ENCODE measurements around the gene NUDT4B.
"Not testable (repeated sequence)": the region's sequence is repeated elsewhere in the genome, so short reads cannot be mapped to it uniquely, and the experiment has no call there.

Gene NUDT4B

DNA sequence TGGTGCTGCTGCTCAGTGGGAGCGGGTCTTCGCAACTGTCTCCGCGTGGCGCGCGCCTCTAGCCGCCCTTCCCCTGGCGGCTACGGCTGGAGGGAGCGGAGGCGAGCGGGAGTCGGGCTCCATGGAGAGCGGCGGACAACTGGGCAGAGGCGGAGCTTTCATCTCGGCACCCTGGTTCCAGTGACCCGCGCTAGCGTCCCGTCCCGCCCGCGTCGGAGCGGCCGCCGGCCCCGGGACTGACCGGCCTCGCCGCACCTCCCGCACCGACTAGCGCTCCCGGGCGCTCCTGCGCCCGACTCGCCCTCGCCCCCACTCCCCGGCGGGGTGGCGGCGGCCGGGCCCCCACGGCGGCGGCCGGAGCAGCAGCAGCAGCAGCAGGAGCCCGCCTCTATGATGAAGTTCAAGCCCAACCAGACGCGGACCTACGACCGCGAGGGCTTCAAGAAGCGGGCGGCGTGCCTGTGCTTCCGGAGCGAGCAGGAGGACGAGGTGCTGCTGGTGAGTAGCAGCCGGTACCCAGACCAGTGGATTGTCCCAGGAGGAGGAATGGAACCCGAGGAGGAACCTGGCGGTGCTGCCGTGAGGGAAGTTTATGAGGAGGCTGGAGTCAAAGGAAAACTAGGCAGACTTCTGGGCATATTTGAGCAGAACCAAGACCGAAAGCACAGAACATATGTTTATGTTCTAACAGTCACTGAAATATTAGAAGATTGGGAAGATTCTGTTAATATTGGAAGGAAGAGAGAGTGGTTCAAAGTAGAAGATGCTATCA lies at the start of gene NUDT4B:
Gene NUDT4B, plus strand, starts transcription at position 212 of the 772 bp plus-strand sequence. Its CDS starts 179 bp downstream, at position 391.
- DNase-seq, result not testable (repeated sequence)

DNA sequence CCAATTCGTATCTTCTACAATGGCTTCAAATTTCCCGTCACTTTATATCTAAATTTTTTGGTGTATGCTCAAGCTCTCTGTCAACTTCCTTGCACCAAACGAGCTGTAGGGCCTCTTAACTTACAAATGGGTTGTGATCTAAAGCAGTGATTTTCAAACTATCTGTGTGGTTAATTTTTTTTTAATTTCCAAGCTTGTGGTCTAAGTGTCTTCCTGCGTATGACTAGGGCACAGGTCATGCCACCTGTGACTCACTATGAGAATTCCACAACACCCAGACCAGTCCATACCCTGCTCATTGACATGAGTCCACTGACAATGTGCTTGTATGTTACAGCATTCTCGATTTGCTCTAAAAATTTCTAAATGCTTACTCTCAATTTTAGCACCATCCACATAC lies 49.2 kb upstream of the NUDT4B start:
- DNase-seq, result not testable (repeated sequence)

DNA sequence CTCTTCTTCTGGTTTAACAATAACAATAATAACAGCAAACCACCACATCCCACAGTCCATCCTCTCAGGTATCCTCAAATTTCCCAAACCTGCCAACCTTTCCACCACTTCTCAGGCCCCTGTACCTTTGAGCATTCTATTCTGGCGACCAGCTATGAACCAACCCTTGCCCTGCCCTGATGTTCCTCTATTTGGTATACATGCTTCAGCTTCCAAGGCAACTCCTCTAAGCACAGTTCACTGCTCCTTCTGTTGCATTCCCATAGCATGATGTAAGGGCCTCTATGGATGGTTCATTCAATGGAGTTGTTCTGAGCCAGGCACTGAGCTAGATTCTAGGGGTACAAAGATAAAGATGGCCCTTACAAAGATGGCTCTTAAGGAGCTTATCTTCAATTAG lies 46.3 kb upstream of the NUDT4B start:
- DNase-seq, result not testable (repeated sequence)

DNA sequence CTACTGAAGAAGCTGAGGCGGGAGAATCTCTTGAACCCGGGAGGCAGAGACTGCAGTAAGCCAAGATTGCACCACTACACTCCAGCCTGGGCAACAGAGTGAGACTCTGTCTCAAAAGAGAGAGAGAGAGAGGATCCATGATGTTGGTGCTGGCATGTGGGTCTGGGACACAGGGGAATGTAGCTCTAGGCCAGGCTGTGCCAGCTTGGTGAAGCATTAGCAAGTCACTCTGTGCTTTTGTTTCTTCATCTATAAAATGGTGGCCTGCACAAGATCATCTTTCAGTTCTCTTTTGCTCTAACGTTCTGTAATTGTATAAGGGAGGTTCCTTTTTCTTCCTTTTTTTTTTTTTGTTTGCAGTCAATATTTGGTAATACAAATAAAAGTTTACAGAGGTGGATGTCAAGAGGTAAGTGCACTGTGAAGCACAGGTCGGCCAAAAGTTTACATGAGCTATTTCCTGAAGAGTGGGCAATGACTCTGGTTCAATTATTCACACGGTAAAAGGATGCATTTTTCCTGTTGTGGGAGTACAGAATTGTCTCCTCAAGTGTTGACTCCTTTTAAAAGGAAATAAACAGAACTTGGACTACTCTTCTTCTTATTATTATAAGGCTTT lies 44.5 kb upstream of the NUDT4B start:
- not testable (repeated sequence) for DNase-seq

DNA sequence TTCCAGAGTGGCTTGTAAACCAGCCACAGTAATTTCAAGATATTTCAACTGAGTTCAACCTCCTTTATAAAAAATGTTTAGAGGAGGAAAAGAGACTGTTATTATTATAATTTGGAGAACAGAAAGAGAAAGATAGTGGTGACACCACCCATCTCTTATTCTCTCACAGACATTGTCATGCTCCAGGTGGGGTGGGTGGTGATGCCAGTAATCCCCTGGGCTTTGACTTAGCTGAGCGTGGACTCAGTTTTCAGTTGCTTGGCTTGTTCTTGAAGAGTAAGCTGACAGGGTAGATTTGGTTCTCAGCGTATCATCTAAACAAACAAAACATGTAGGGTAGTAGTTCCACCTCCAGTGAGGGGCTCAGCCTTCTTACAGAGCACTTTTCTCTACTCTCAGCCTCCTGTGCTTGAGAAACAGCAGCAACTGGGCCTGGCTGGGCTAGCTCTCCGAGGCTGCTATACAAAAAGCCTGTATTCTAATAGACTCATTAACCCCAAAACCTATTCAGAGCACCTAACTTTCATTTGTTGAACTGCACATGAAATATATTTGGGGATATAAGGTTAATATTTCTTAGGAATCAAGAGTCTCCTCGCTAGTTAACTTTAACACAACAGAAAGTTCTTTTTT lies 43.1 kb upstream of the NUDT4B start:
- DNase-seq, result not testable (repeated sequence)

DNA sequence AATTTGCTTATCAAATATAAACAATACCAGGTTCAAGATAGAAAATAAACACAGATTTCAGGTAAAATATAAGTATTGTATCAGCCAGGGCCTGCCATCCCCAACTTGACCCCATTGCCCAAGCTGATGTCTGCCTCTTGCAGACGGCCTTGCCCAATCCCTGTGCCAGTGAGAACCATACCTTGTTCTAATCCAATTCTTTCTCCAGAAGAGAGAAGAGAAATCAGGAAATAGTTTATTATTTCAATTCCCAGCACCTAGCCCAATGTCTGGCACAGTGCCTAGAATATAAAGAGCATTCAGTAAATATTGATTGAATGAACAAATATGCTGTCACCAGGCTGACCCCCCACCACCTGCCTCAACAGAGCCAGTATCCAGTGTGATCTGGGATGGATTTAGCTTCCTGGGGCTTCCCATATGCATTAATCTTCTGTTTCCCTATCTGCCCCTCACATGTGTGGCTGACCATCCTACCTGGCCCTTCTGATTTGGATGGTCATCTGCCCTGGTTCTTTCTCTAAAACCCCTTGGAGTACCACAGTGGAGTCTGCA lies 39.7 kb upstream of the NUDT4B start:
- DNase-seq, result not testable (repeated sequence)

DNA sequence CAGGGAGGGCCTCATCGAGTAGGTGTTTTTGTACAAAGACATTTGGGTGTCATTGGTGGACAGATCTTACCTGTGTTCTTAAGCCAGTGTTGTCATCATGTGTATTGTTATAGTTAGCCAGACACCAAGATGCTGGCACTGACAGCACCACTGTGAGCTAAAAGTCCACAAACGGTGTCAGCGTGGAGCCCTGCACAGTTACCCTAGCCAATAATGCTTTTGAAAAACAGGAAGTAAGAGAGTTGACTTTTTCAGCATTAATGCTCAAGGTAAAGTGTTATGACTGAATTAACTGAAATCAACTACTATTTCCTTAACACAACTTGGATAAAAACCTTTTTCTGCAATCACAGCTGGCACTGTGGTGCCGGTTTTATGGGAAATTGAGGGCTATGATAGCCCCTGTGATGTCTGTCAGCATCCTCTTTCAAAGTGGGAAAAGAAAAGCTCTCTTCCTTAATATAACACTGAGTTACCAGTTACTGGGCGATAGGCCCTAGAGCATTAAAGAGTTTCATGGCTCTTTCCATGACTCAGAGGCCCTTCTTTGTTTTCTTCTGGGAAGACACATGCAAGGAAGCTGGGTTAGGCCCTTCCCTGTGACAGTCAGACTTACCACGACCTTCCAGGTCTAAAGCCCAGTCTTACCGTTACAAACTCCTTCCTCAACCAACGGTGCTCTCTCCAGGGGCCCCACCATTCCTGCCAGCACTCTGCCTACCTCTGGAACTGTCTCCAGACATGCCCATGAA lies 37.6 kb upstream of the NUDT4B start:
- not testable (repeated sequence) for DNase-seq

DNA sequence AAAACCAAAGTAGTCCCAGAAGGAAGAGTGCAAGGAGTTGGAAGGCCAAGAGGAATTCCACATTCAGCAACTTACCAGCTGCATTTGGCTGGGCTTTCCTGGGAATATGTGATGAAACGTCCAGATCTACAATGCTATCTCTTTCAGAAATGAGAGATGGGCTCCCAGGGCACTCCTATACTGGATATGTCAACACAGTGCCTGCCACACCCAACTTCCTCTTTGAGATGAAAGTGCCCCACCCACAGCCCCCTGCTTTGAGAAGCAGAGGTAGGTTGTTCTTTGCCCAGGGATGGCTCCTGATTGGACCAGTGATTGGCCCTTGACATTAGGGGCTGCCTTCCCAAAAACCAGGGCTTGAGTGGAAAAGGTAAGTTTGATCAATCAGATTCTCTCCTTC lies 36.2 kb upstream of the NUDT4B start:
- DNase-seq, result not testable (repeated sequence)

DNA sequence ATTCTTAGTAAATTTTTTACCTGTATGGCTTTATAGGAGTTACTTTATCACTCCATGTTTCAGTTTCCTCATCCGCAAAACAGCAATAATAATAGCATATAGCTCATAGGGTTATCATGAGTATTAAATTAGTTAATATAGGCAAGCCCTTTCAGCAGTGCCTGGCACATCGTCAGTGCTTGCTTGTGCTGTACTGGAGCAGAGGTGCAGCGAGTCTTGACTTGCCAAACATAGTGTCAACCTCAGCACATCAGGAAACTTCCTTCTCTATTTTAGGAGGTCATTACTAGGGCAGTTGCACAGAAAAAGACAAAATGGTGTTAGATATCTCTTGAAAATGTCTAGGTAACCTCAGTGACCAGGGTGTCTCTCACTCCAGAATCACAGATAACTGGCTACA lies 33.1 kb upstream of the NUDT4B start:
- DNase-seq, result not testable (repeated sequence)

DNA sequence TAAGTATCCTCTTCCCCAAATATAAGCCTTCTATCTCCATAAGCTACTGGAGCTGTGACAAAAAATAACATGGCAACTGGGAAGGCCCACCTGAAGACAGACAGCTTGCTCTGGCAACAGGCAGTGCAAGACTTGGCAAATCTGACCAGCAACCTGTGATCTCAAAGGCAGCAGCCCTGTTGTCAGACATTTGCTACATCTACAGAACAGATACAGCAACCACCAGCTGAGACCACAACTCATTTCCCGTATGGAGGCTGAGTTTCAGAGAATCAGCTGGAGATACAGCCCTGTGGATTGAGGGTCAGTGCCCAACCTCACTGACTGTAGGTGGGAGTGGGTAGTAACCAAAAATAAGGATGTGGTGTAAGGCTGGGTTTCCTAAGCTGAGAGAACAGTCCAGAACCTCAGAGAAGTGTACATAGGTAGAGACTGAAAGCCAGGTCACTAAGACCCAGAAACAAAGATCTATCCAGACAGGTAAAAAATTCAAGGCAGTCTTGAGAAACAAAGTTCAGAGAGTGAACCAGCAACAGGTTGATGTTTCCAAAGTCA lies 31.5 kb upstream of the NUDT4B start:
- DNase-seq, result not testable (repeated sequence)

DNA sequence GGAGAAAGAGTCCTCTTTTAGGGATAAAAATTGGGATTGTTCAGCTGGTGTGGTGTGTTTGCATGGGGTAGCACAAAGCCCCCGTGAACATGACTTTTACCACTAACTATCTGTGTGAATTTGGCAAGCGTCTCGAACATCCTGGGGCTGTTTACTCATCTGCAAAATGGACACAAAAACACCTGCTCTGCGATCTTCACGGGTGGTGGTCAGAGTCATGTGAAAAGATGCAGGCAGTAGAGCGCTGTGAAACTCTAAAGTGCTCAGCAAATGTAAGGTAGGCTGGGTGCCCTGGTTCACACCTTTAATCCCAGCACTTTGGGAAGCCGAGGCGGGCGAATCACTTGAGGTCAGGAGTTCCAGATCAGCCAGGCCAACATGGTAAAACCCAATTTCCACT lies 27.7 kb upstream of the NUDT4B start:
- DNase-seq, result not testable (repeated sequence)

DNA sequence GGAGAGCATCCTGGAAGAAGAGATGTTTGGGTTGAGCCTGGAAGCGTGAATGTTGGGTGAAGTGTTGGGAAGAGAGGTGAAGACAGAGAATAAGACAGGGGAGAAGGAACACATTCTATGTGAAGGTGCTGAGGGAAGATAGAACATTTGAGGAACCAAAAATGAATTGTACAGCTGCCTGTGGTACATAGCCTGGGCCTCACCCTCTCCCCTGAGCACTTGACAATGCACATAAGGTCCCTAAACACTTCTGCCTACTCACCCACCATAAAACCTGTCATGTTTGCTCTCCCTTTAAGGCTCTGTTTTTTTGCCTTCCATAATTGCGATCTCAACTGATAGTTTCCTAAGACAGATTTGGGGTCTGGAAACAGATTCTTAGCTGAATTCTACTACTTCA lies 25.8 kb upstream of the NUDT4B start:
- not testable (repeated sequence) for DNase-seq

DNA sequence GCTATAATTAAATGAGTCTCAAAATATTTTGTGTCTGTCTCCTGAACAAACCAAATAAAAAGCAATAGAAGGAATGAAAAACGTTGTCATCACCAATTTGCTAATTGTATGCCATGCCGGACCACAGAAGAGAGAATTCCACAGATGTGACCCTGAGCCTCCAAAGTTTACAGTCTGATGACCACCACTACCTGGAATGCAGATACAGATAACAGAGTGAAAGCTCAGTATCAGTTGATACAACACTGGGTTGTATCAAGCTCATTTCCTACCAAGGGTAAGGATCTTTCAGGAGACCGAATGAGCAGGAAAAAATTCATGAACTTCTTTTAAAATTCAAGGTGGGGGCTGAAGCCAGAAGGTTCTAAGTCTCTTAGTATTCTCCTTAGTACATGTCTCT lies 25.1 kb upstream of the NUDT4B start:
- not testable (repeated sequence) for DNase-seq

DNA sequence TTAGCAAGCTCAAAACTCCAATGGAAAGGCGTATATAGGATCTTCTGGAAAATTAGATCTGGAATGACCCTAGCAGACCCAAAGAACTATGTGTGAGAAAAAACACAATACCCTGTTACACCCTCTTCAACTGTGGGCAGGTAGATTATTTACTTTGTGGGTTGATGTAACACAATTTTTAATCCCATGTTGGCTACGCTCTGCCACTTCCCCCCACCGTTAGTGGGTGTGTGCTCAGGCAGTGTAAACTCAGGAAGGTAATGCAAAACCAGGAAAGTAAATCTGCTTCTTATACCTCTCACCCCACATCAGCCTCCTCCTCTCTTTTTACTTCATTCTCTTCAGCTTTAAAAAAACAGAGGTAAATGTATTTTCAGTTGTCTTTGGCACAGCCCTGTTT lies 23.7 kb upstream of the NUDT4B start:
- DNase-seq, result not testable (repeated sequence)

DNA sequence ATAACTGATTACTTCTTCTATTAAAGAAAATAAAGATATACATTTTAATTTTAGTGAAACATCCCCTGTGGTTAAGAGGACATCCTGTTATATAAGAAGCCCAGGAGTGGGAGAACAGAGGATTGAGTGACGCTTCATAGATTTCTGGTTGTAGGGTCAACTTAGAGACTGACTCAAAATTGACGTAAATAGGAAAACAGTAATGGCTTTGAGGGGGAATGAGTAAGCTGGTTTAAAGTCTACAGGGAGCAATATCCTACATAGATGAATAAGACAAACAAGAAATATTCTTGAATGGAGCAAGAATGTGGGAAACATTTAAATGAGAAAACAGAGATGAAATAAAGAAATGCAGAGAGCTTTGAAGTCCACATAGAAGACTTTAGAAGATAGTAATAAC lies 20.7 kb upstream of the NUDT4B start:
- not testable (repeated sequence) for DNase-seq

DNA sequence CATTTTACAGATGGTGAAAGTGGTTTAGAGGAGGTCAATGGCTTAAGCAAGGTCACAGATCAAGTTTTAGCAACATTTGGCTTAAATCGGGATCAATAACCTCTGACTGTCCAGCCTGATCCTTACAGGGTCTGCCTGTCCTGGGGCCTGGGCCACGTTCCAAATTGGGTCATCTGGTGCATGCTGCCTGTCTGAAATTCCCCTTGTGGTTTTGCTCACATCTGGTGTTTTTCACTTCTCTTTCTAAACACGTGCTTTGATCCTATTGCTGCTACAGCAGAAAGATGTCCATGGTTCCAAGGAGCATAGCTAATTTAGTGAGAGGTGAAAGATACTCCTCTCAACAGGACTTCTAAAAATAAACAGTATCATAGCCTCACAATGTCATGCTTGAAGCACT lies 19.4 kb upstream of the NUDT4B start:
- not testable (repeated sequence) for DNase-seq

DNA sequence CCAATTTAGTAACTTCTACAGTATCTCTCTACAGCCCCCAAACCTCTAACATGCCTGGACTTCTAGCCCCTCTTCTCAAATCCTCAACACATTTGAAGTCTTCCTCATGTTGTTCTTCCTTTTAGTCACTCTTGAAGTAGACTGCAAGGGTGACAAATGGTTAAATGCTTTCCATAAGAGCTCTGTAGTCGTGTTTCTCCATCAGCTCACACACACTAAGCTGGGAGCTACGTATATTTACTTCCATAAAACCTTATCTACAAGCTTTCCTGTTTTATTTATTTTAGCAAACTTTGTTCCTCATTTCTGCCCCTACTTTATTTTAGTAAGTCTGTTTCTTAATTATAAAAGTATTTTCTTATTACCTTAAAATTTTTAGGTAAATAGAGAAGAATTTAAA lies 19.0 kb upstream of the NUDT4B start:
- not testable (repeated sequence) for DNase-seq

DNA sequence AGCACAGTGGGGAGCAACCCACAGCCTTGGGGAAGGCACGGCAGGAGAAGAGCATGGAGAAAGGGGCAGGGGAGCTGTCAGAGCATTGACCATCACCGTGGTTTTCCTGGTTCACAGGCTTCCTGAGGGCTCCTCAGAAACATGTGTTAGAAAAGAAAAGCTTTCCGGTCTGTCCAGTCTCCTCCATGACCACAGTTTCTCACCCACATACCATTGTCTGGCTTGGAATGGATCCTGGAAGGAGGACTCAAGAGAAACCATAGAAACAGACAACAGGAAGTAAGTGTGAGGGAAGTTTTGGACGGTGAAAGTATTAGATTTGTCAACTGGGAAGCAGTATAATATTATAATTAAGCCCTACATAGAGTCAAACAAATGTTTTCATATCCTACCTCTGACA lies 16.3 kb upstream of the NUDT4B start:
- not testable (repeated sequence) for DNase-seq

DNA sequence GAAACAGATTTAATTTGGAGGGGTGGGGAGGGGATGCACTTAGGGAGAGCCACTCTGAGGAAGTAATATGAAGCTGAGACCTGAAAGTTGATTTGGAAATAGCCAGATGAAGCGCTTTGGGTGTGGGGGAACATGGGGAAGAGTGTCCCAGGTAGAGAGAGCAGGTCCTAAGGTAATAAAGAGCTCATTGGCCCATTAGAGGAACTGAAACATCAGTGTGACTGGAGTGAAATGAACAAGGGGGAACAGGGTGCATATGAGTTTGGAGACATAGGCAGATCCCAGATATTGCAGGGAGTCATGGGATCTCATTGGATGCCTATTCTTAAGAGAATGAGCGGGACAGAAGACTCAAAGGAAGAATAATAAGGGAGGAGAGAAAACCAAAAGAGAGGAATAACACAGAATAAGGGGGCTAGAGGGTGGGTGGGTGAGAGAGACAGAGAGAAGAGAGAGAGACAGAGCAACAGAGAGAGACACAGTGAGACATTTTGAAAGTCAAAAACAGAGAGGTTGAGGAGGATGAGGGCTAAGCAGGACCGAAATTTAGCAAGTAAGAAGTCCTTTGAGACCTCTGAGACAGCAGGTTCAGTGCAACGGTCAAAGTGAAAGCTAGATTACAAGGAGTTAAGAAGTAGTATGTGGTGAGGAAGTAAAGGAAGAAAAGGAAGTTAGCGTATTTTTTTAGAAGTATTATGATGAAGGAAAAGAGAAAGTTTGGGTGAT lies 14.8 kb upstream of the NUDT4B start:
- not testable (repeated sequence) for DNase-seq

DNA sequence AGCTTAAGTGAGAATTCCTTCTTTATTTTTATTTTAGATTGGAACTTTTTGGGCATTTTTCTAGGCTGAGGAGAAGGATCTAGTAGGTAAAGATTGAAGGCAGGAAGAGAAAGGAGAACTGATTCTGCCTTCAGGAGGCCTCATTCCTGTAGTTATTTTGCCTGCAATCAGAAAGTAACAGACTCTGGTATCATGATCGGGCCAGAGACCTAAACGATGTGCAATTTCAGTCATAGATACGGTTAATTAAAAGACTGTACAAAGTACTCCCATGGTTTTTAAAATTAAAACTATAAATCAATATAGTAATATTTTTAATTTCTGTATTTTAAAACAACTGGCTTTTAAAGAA lies 14.3 kb upstream of the NUDT4B start:
- DNase-seq, result not testable (repeated sequence)

DNA sequence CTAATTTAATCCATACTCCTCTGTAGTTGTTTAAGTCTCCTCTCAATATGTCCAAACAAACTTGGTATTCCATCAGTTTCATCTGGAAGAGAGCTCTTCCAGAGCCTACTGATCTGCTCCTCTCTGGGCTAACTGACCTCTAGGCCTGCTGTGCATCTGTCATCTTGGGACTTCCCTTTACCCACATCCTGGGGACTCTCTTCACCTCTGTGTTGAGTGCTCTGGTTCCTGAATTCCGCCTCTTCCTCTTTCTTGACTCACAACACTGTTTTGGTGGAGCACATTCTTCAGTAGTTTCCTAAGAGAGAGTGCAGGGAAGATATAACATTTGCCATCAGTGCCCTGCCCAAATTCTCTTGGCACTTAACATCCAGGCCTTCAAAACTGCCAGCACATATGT lies 13.0 kb upstream of the NUDT4B start:
- not testable (repeated sequence) for DNase-seq

DNA sequence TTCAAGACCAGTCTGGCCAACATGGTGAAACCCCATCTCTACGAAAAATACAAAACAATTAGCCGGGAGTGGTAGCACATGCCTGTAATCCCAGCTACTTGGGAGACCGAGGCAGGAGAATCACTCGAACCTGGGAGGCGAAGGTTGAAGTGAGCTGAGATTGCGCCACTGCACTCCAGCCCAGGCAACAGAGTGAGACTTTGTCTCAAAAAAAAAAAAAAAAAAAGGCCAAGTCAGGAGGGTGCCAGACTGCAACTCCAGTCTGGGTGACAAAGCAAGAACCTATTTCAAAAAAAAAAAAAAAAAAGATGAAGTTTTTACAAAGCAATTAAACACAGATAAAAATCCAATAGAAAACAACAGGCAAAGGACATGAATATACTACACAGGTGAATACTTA lies 9.9 kb upstream of the NUDT4B start:
- DNase-seq, result not testable (repeated sequence)

All from GOT3 (cell line).